ENCODE data around the gene NFXL1. TPM values are rescaled to one million over a fixed set of nuclear protein-coding genes. Genes with fewer than 3 reads are reported as not detected.
"Not testable (repeated sequence)": the region's sequence is repeated elsewhere in the genome, so short reads cannot be mapped to it uniquely, and the experiment has no call there.

NFXL1 gene
- total RNA-seq, 2 donors from 2014 or later: 17.5 to 19.1 TPM

DNA sequence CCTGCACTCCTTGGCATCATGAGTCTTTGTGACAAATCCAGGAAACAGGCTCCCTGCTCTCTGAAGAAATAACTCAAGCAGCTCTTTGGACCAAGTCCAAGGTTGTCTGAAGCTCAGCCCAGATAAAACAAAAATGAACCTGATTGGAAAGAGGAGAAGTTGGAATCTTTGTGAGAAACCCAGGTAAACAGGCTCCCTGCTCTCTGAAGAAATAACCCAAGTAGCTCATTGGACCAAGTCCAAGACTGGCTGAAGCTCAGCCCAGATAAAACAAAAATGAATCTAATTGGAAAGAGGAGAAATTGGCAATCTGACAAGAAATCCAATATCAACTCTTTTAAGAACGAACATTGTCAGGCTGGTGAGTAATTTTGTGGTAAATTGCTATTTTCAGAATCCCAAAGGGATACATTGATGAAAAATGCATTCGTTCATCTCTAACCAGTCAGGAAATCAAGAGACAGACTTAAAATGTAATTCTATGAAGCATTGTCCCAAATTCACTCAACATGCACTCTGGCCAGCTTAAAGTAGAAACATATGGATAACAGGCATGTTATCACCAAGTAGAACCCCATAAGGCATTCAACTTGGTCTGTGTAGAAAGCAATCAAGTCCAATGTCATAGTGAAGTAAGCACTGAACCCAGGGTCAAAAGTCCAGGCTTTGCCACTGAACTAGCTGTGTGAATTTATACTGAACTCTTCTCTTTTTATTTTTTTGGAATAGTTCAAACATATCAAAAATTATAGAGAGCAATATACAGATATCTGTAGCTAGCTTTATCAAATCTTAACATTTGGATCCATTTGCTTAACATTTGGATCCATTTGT lies 16.8 kb upstream of the NFXL1 start:
- Histone ChIP-seq H3K9me3 (no peaks in the 10 kb centered on the region), H3K27me3 (replicated peaks; ENCODE audit: insufficient read depth) (no peaks in the 10 kb centered on the region), H3K4me3 (no peak overlapping the region), H3K4me1 (replicated peaks) (no peaks in the 10 kb centered on the region), H3K27ac (no peak overlapping the region), H3K36me3 (no peaks in the 10 kb centered on the region)
- intact Hi-C loops (cut with DNase I): loop anchor here (10.0 kb wide), 1 partner anchor 154 kb away; no protein-coding TSS in a partner anchor
- WGBS: 35% methylated on average over 2 of the region's 2 CpGs
- TF ChIP-seq, protein P1, sequence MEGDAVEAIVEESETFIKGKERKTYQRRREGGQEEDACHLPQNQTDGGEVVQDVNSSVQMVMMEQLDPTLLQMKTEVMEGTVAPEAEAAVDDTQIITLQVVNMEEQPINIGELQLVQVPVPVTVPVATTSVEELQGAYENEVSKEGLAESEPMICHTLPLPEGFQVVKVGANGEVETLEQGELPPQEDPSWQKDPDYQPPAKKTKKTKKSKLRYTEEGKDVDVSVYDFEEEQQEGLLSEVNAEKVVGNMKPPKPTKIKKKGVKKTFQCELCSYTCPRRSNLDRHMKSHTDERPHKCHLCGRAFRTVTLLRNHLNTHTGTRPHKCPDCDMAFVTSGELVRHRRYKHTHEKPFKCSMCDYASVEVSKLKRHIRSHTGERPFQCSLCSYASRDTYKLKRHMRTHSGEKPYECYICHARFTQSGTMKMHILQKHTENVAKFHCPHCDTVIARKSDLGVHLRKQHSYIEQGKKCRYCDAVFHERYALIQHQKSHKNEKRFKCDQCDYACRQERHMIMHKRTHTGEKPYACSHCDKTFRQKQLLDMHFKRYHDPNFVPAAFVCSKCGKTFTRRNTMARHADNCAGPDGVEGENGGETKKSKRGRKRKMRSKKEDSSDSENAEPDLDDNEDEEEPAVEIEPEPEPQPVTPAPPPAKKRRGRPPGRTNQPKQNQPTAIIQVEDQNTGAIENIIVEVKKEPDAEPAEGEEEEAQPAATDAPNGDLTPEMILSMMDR (IDR thresholded peaks at IDR 0.05): no peak
- no peak for DNase-seq (ENCODE audit: low spot score)

DNA sequence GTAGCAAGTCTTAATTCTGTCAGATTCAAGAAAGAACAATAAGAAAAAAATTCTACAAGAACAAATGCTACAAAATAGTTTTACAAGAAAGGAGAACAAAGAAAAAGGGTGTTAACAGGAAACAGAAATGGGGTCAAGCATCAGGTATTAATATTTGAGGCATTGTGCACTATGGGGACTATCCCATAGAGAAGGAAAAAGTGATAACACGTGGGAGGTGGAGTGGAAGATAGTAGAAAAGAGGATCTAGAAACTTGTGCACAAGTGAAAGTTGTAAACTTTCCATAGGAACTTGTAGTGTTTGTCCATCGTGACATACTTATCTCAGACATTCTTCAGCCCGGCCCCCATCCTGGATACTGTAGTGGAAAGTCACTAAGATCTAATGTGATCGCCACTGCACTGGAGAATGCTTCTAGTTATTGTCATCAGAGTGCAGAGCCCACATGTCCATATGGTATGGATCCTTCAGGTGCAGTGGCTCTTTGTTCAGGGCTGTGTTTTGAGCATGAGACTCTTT lies 15.4 kb upstream of the NFXL1 start:
- Histone ChIP-seq H3K27me3 (replicated peaks; ENCODE audit: insufficient read depth) (no peaks in the 10 kb centered on the region), H3K27ac (no peak overlapping the region), H3K4me1 (replicated peaks) (no peaks in the 10 kb centered on the region), H3K4me3 (no peak overlapping the region), H3K9me3 (no peaks in the 10 kb centered on the region), H3K36me3 (no peaks in the 10 kb centered on the region)
- TF ChIP-seq, protein P1 (IDR thresholded peaks at IDR 0.05): no peak
- intact Hi-C loops (cut with DNase I): loop anchor here (10.0 kb wide), 1 partner anchor 155 kb away; no protein-coding TSS in a partner anchor
- 91% methylated on average over 4 of the region's 4 CpGs for WGBS
- no peak for DNase-seq (ENCODE audit: low spot score)

DNA sequence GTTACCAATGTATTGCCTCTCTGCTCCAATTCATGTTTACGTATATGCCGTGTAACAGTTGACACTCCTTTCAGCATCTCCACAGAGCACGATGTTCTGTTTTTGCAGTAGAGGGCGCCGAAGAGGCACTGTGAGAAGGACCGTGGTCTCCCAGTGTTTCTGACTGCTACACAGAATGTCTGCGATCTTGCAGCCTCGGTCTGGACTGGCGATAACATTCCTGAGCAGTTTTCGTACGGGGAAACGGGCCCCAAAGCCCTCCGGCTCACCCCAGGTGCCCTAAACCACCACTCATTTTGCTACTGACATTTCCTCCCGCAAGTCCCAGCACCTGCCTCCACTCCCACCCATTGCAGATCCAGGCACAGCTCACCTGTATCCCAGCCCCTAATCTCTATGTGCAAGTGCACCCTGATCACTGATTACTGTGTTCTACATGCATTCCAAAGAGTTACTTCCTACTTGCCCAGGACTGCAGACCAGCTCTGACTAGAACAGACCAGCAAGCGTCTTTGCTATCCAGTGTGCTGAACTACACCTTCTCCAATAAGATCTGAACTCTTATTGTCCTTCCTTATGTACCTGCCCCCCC lies 12.4 kb upstream of the NFXL1 start:
- Histone ChIP-seq H3K4me1 (replicated peaks) (no peaks in the 10 kb centered on the region), H3K27ac (no peak overlapping the region), H3K27me3 (replicated peaks; ENCODE audit: insufficient read depth) (no peaks in the 10 kb centered on the region), H3K36me3 (no peaks in the 10 kb centered on the region), H3K4me3 (no peak overlapping the region), H3K9me3 (no peaks in the 10 kb centered on the region)
- DNase-seq (ENCODE audit: low spot score): peak; percentile 30
- TF ChIP-seq, protein P1 (IDR thresholded peaks at IDR 0.05): peak in 3 of 4 experiments; percentile 23 to 59 (median 35)
- no peak for TF ChIP-seq POLR2AphosphoS5 (IDR thresholded peaks at IDR 0.05)
- intact Hi-C loops (cut with DNase I): no loop called here
- 11% methylated on average over 15 of the region's 15 CpGs for WGBS

DNA sequence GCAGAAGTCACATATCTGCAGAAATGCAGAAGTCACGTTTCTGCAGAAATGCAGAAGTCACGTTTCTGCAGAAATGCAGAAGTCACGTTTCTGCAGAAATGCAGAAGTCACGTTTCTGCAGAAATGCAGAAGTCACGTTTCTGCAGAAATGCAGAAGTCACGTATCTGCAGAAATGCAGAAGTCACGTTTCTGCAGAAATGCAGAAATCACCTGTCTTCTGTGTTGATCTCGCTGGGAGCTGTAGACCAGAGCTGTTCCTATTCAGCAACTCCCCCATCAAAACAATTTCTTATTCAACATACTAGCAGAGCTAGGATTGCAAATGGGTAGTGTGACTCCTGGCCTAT lies 8.9 kb upstream of the NFXL1 start:
- DNase-seq (ENCODE audit: low spot score); H3K9me3 ChIP-seq; H3K36me3 ChIP-seq; H3K4me1 ChIP-seq (replicated peaks); H3K27me3 ChIP-seq (replicated peaks; ENCODE audit: insufficient read depth); H3K4me3 ChIP-seq; intact Hi-C loops (cut with DNase I); H3K27ac ChIP-seq: not testable (repeated sequence)
- 82% methylated on average over 8 of the region's 8 CpGs for WGBS

DNA sequence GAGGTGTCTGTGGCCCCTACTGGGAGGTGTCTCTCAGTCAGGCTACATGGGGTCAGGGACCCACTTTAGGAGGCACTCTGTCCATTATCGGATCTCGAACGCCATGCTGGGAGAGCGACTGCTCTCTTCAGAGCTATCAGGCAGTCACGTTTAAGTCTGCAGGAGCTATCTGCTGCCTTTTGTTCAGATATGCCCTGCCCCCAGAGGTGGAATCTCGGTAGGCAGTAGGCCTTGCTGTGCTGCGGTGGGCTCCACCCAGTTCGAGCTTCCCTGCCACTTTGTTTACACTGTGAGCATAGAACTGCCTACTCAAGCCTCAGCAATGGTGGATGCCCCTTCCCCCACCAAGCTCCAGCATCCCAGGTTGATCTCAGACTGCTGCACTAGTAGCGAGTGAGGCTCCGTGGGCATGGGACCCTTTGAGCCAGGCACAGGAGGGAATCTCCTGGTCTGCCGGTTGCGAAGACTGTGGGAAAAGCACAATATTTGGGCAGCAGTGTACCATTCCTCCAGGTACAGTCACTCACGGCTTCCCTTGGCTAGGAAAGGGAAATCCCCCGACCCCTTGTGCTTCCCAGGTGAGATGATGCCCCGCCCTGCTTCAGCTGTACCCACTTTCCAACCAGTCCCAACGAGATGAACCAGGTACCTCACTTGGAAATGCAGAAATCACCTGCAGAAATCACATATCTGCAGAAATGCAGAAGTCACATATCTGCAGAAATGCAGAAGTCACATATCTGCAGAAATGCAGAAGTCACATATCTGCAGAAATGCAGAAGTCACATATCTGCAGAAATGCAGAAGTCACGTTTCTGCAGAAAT lies 8.3 kb upstream of the NFXL1 start:
- H3K27ac ChIP-seq; H3K4me1 ChIP-seq (replicated peaks); H3K4me3 ChIP-seq; H3K36me3 ChIP-seq; DNase-seq (ENCODE audit: low spot score); intact Hi-C loops (cut with DNase I); H3K9me3 ChIP-seq; H3K27me3 ChIP-seq (replicated peaks; ENCODE audit: insufficient read depth): not testable (repeated sequence)
- WGBS: 77% methylated on average over 17 of the region's 17 CpGs

DNA sequence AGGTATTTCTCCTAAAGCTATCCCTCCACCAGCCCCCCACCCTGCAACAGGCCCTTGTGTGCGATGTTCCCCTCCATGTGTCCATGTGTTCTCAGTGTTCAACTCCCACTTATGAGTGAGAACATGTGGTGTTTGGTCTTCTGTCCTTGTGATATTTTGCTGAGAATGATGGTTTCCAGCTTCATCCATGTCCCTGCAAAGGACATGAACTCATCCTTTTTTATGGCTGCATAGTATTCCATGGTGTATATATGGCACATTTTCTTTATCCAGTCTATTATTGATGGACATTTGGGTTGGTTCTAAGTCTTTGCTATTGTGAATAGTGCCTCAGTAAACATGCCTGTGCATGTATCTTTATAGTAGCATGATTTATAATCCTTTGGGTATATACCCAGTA lies 2.8 kb upstream of the NFXL1 start:
- H3K4me1 ChIP-seq (replicated peaks); H3K36me3 ChIP-seq; H3K27ac ChIP-seq; H3K9me3 ChIP-seq; H3K27me3 ChIP-seq (replicated peaks; ENCODE audit: insufficient read depth); DNase-seq (ENCODE audit: low spot score); intact Hi-C loops (cut with DNase I); H3K4me3 ChIP-seq: not testable (repeated sequence)
- WGBS: 95% methylated on average over 1 of the region's 1 CpG

All from prostate gland (tissue), 2 donors.